ENCODE data around the gene SYT9. TPM values are rescaled to one million over a fixed set of nuclear protein-coding genes. Genes with fewer than 3 reads are reported as not detected.
A peak's percentile ranks its signal among the peaks of the same experiment; 100 is the strongest.

SYT9 gene
- total and polyA plus RNA-seq, 2 donors, result 0.05 to 0.07 TPM

- Histone ChIP-seq H3K4me3 (ENCODE audit: low read length in 2 of 2) (no peak overlapping the region), H3K36me3 (ENCODE audit: control insufficient read depth in 2 of 2, insufficient read depth in 2 of 2, low read length in 1 of 2) (no peaks in the 10 kb centered on the region), H3K9me3 (ENCODE audit: control insufficient read depth in 2 of 2, insufficient read depth in 1 of 2, low read length in 1 of 2) (no peaks in the 10 kb centered on the region), H3K4me1 (ENCODE audit: control insufficient read depth in 2 of 2, insufficient read depth in 2 of 2, low read length in 2 of 2) (no peaks in the 10 kb centered on the region), H3K27ac (ENCODE audit: low read depth in 1 of 2, low read length in 1 of 2) (no peak overlapping the region), H3K27me3 (ENCODE audit: control insufficient read depth in 2 of 2, insufficient read depth in 1 of 2, low read length in 1 of 2) (no peaks in the 10 kb centered on the region)
- DNase-seq (ENCODE audit: low read depth in 6 of 9, low spot score in 9 of 9), result no peak
- 44% methylated on average over 2 of the region's 2 CpGs for WGBS
Observed at GRCh38 chr11:7262672-7263071, 11.0 kb downstream of the SYT9 start.

- Histone ChIP-seq H3K4me3 (ENCODE audit: low read length in 2 of 2) (no peak overlapping the region), H3K9me3 (ENCODE audit: control insufficient read depth in 2 of 2, insufficient read depth in 1 of 2, low read length in 1 of 2) (no peaks in the 10 kb centered on the region), H3K27ac (ENCODE audit: low read depth in 1 of 2, low read length in 1 of 2) (no peak overlapping the region), H3K27me3 (ENCODE audit: control insufficient read depth in 2 of 2, insufficient read depth in 1 of 2, low read length in 1 of 2) (no peaks in the 10 kb centered on the region), H3K4me1 (ENCODE audit: control insufficient read depth in 2 of 2, insufficient read depth in 2 of 2, low read length in 2 of 2) (no peaks in the 10 kb centered on the region), H3K36me3 (ENCODE audit: control insufficient read depth in 2 of 2, insufficient read depth in 2 of 2, low read length in 1 of 2) (no peaks in the 10 kb centered on the region)
- DNase-seq (ENCODE audit: low read depth in 6 of 9, low spot score in 9 of 9), result no peak
Observed at GRCh38 chr11:7263842-7264241, 12.1 kb downstream of the SYT9 start.

GRCh38 chr11:7268758-7269157 is 17.1 kb downstream of the SYT9 start:
- no peak overlapping the region for H3K4me3 ChIP-seq (ENCODE audit: low read length in 2 of 2)
- DNase-seq (ENCODE audit: low read depth in 6 of 9, low spot score in 9 of 9), result no peak
- H3K27me3 ChIP-seq (ENCODE audit: control insufficient read depth in 2 of 2, insufficient read depth in 1 of 2, low read length in 1 of 2), result no peaks in the 10 kb centered on the region
- H3K27ac ChIP-seq (ENCODE audit: low read depth in 1 of 2, low read length in 1 of 2), result no peak overlapping the region
- WGBS, result 65% methylated on average over 1 of the region's 1 CpG
- H3K9me3 ChIP-seq (ENCODE audit: control insufficient read depth in 2 of 2, insufficient read depth in 1 of 2, low read length in 1 of 2), result no peaks in the 10 kb centered on the region
- H3K4me1 ChIP-seq (ENCODE audit: control insufficient read depth in 2 of 2, insufficient read depth in 2 of 2, low read length in 2 of 2), result no peaks in the 10 kb centered on the region
- no peaks in the 10 kb centered on the region for H3K36me3 ChIP-seq (ENCODE audit: control insufficient read depth in 2 of 2, insufficient read depth in 2 of 2, low read length in 1 of 2)

GRCh38 chr11:7270233-7270865 is 18.6 kb downstream of the SYT9 start:
- Histone ChIP-seq H3K4me1 (ENCODE audit: control insufficient read depth in 2 of 2, insufficient read depth in 2 of 2, low read length in 2 of 2) (no peaks in the 10 kb centered on the region), H3K27me3 (ENCODE audit: control insufficient read depth in 2 of 2, insufficient read depth in 1 of 2, low read length in 1 of 2) (no peaks in the 10 kb centered on the region), H3K27ac (ENCODE audit: low read depth in 1 of 2, low read length in 1 of 2) (no peak overlapping the region), H3K4me3 (ENCODE audit: low read length in 2 of 2) (no peak overlapping the region), H3K36me3 (ENCODE audit: control insufficient read depth in 2 of 2, insufficient read depth in 2 of 2, low read length in 1 of 2) (no peaks in the 10 kb centered on the region), H3K9me3 (ENCODE audit: control insufficient read depth in 2 of 2, insufficient read depth in 1 of 2, low read length in 1 of 2) (no peaks in the 10 kb centered on the region)
- 92% methylated on average over 3 of the region's 3 CpGs for WGBS
- DNase-seq (ENCODE audit: low read depth in 6 of 9, low spot score in 9 of 9), result no peak

GRCh38 chr11:7272373-7272772 is 20.7 kb downstream of the SYT9 start:
- no peaks in the 10 kb centered on the region for H3K27me3 ChIP-seq (ENCODE audit: control insufficient read depth in 2 of 2, insufficient read depth in 1 of 2, low read length in 1 of 2)
- H3K4me3 ChIP-seq (ENCODE audit: low read length in 2 of 2), result no peak overlapping the region
- no peak overlapping the region for H3K27ac ChIP-seq (ENCODE audit: low read depth in 1 of 2, low read length in 1 of 2)
- no peaks in the 10 kb centered on the region for H3K9me3 ChIP-seq (ENCODE audit: control insufficient read depth in 2 of 2, insufficient read depth in 1 of 2, low read length in 1 of 2)
- DNase-seq (ENCODE audit: low read depth in 6 of 9, low spot score in 9 of 9), result no peak
- H3K4me1 ChIP-seq (ENCODE audit: control insufficient read depth in 2 of 2, insufficient read depth in 2 of 2, low read length in 2 of 2), result no peaks in the 10 kb centered on the region
- H3K36me3 ChIP-seq (ENCODE audit: control insufficient read depth in 2 of 2, insufficient read depth in 2 of 2, low read length in 1 of 2), result no peaks in the 10 kb centered on the region
- WGBS, result 43% methylated on average over 2 of the region's 2 CpGs

- H3K4me3 ChIP-seq (ENCODE audit: low read length in 2 of 2), result no peak overlapping the region
- no peak for DNase-seq (ENCODE audit: low read depth in 6 of 9, low spot score in 9 of 9)
- H3K27me3 ChIP-seq (ENCODE audit: control insufficient read depth in 2 of 2, insufficient read depth in 1 of 2, low read length in 1 of 2), result no peaks in the 10 kb centered on the region
- no peak overlapping the region for H3K27ac ChIP-seq (ENCODE audit: low read depth in 1 of 2, low read length in 1 of 2)
- H3K36me3 ChIP-seq (ENCODE audit: control insufficient read depth in 2 of 2, insufficient read depth in 2 of 2, low read length in 1 of 2), result no peaks in the 10 kb centered on the region
- no peaks in the 10 kb centered on the region for H3K4me1 ChIP-seq (ENCODE audit: control insufficient read depth in 2 of 2, insufficient read depth in 2 of 2, low read length in 2 of 2)
- no peaks in the 10 kb centered on the region for H3K9me3 ChIP-seq (ENCODE audit: control insufficient read depth in 2 of 2, insufficient read depth in 1 of 2, low read length in 1 of 2)
Observed at GRCh38 chr11:7275133-7275532, 23.4 kb downstream of the SYT9 start.

- Histone ChIP-seq H3K4me1 (ENCODE audit: control insufficient read depth in 2 of 2, insufficient read depth in 2 of 2, low read length in 2 of 2) (no peaks in the 10 kb centered on the region), H3K27ac (ENCODE audit: low read depth in 1 of 2, low read length in 1 of 2) (no peak overlapping the region), H3K9me3 (ENCODE audit: control insufficient read depth in 2 of 2, insufficient read depth in 1 of 2, low read length in 1 of 2) (no peaks in the 10 kb centered on the region), H3K4me3 (ENCODE audit: low read length in 2 of 2) (no peak overlapping the region), H3K27me3 (ENCODE audit: control insufficient read depth in 2 of 2, insufficient read depth in 1 of 2, low read length in 1 of 2) (no peaks in the 10 kb centered on the region), H3K36me3 (ENCODE audit: control insufficient read depth in 2 of 2, insufficient read depth in 2 of 2, low read length in 1 of 2) (no peaks in the 10 kb centered on the region)
- peak in 2 of 9 donors; percentile 4 to 12 for DNase-seq (ENCODE audit: low read depth in 6 of 9, low spot score in 9 of 9)
- WGBS, result 51% methylated on average over 3 of the region's 3 CpGs
Observed at GRCh38 chr11:7278314-7278917, 26.7 kb downstream of the SYT9 start.

- Histone ChIP-seq H3K4me3 (ENCODE audit: low read length in 2 of 2) (no peak overlapping the region), H3K9me3 (ENCODE audit: control insufficient read depth in 2 of 2, insufficient read depth in 1 of 2, low read length in 1 of 2) (no peaks in the 10 kb centered on the region), H3K36me3 (ENCODE audit: control insufficient read depth in 2 of 2, insufficient read depth in 2 of 2, low read length in 1 of 2) (no peaks in the 10 kb centered on the region), H3K27ac (ENCODE audit: low read depth in 1 of 2, low read length in 1 of 2) (no peak overlapping the region), H3K4me1 (ENCODE audit: control insufficient read depth in 2 of 2, insufficient read depth in 2 of 2, low read length in 2 of 2) (no peaks in the 10 kb centered on the region), H3K27me3 (ENCODE audit: control insufficient read depth in 2 of 2, insufficient read depth in 1 of 2, low read length in 1 of 2) (no peaks in the 10 kb centered on the region)
- DNase-seq (ENCODE audit: low read depth in 6 of 9, low spot score in 9 of 9), result no peak
- WGBS, result 95% methylated on average over 1 of the region's 1 CpG
Observed at GRCh38 chr11:7279676-7280075, 28.0 kb downstream of the SYT9 start.

- no peaks in the 10 kb centered on the region for H3K4me1 ChIP-seq (ENCODE audit: control insufficient read depth in 2 of 2, insufficient read depth in 2 of 2, low read length in 2 of 2)
- no peak for DNase-seq (ENCODE audit: low read depth in 6 of 9, low spot score in 9 of 9)
- no peak overlapping the region for H3K4me3 ChIP-seq (ENCODE audit: low read length in 2 of 2)
- H3K27me3 ChIP-seq (ENCODE audit: control insufficient read depth in 2 of 2, insufficient read depth in 1 of 2, low read length in 1 of 2), result no peaks in the 10 kb centered on the region
- peaks cover 0 to 5% of the 10 kb centered on the region in 2 donors for H3K9me3 ChIP-seq (ENCODE audit: control insufficient read depth in 2 of 2, insufficient read depth in 1 of 2, low read length in 1 of 2)
- H3K27ac ChIP-seq (ENCODE audit: low read depth in 1 of 2, low read length in 1 of 2), result no peak overlapping the region
- 79% methylated on average over 1 of the region's 1 CpG for WGBS
- no peaks in the 10 kb centered on the region for H3K36me3 ChIP-seq (ENCODE audit: control insufficient read depth in 2 of 2, insufficient read depth in 2 of 2, low read length in 1 of 2)
Observed at GRCh38 chr11:7281079-7281478, 29.4 kb downstream of the SYT9 start.

Measured in thymus (tissue), 11 donors.